NCI-H2081 (cell line): ENCODE measurements around the gene KRT83.

ENCODE experiments used
- DNase-seq, 2 experiments: peaks; one replicate each; lab custom pipeline; 2025; lab: John Stamatoyannopoulos, UW

Gene KRT83

GRCh38 chr12:52320784-52321400 lies at the start of gene KRT83:
KRT83 (minus strand) TSS chr12:52321398; CDS start chr12:52321335, 63 bp downstream.
- DNase-seq, result no peak

- no peak for DNase-seq
Measured at GRCh38 chr12:52369809-52370208, 48.6 kb upstream of the KRT83 start.

GRCh38 chr12:52369211-52369610 lies 48.0 kb upstream of the KRT83 start:
- DNase-seq, result no peak

- no peak for DNase-seq
Measured at GRCh38 chr12:52368508-52368907, 47.3 kb upstream of the KRT83 start.

GRCh38 chr12:52367876-52368275 lies 46.7 kb upstream of the KRT83 start:
- DNase-seq, result no peak

- DNase-seq, result no peak
Measured at GRCh38 chr12:52366738-52367485, 45.7 kb upstream of the KRT83 start, which contains the start of gene KRT85. KRT85 (minus strand) TSS chr12:52367481; CDS start chr12:52367405, 76 bp downstream.

GRCh38 chr12:52364901-52365489 lies 43.8 kb upstream of the KRT83 start:
- no peak for DNase-seq

- DNase-seq, result no peak
Measured at GRCh38 chr12:52364061-52364460, 42.9 kb upstream of the KRT83 start.

GRCh38 chr12:52363111-52363679 lies 42.0 kb upstream of the KRT83 start:
- no peak for DNase-seq

GRCh38 chr12:52362118-52362726 lies 41.0 kb upstream of the KRT83 start:
- DNase-seq, result no peak

GRCh38 chr12:52361553-52361952 lies 40.4 kb upstream of the KRT83 start:
- no peak for DNase-seq

- DNase-seq, result no peak
Measured at GRCh38 chr12:52360663-52361271, 39.6 kb upstream of the KRT83 start.

- no peak for DNase-seq
Measured at GRCh38 chr12:52360106-52360662, 39.0 kb upstream of the KRT83 start.

GRCh38 chr12:52359621-52360061 lies 38.4 kb upstream of the KRT83 start:
- no peak for DNase-seq

GRCh38 chr12:52358575-52359350 lies 37.6 kb upstream of the KRT83 start:
- DNase-seq, result no peak

GRCh38 chr12:52356762-52357580 lies 35.8 kb upstream of the KRT83 start:
- DNase-seq, result no peak

GRCh38 chr12:52356031-52356761 lies 35.0 kb upstream of the KRT83 start:
- no peak for DNase-seq

GRCh38 chr12:52355176-52355575 lies 34.0 kb upstream of the KRT83 start:
- DNase-seq, result no peak

GRCh38 chr12:52354200-52354599 lies 33.0 kb upstream of the KRT83 start:
- DNase-seq, result peak; percentile 22 to 59
